IMR-90 (cell line): ENCODE results near the gene COG4. TPM values are rescaled to one million over a fixed set of nuclear protein-coding genes. Genes with fewer than 3 reads are reported as not detected.

Experiments
- ATAC-seq: fragments of 200-7000 bp; cut with Tn5 transposase; 2 replicates; pipeline ENCODE4 v1.9.1; 2020; ENCODE audit warnings: low read depth, mild to moderate bottlenecking, moderate library complexity
- BruUV-seq: library from RNA; stranded (reverse); fragments of 400-500 nt; replicated peaks from 2 replicates; lab custom pipeline; 2021; lab: Mats Ljungman, UMichigan
- CTCF ChIA-PET: fragments of 300-600 bp; formaldehyde crosslinking; extraction: SDS; loops from one replicate; lab custom pipeline; 2021; ENCODE audit warnings: antibody characterized with exemption; lab: Yijun Ruan, JAX
- POLR2A ChIA-PET: fragments of 300-600 bp; sonication (Branson Sonifier 250); formaldehyde crosslinking; loops from one replicate; lab custom pipeline; 2022; ENCODE audit warnings: antibody characterized with exemption; ENCODE audit not compliant: unreplicated experiment; lab: Charles Lee
- DNase-seq: peaks from one replicate; pipeline ENCODE4 v3.0.0; 2013
- H2AFZ ChIP-seq: replicated peaks from 2 replicates; pipeline ENCODE3; 2013; ENCODE audit warnings: low read length, mild to moderate bottlenecking; ENCODE audit not compliant: poor library complexity
- H2AK5ac ChIP-seq: 2 replicates; pipeline ENCODE4 v1.6.1; 2013; ENCODE audit warnings: low read depth, low read length, inconsistent platforms
- H2AK9ac ChIP-seq: replicated peaks from 2 replicates; pipeline ENCODE3; 2013; ENCODE audit warnings: mild to moderate bottlenecking, low read depth, low read length, moderate library complexity; ENCODE audit not compliant: poor library complexity
- H2BK120ac ChIP-seq: 2 replicates; pipeline ENCODE4 v1.6.1; 2013; ENCODE audit warnings: low read depth, low read length, inconsistent platforms
- H2BK15ac ChIP-seq: 3 replicates; pipeline ENCODE4 v1.6.1; 2013; ENCODE audit warnings: low read depth, low read length, inconsistent platforms
- H2BK20ac ChIP-seq: 2 replicates; pipeline ENCODE4 v1.6.1; 2013; ENCODE audit warnings: low read depth, mild to moderate bottlenecking, inconsistent platforms, low read length, moderate library complexity
- H2BK5ac ChIP-seq: 2 replicates; pipeline ENCODE4 v1.6.1; 2013; ENCODE audit warnings: mild to moderate bottlenecking, low read depth, low read length, inconsistent platforms; ENCODE audit not compliant: poor library complexity, severe bottlenecking
- H3K14ac ChIP-seq: replicated peaks from 2 replicates; pipeline ENCODE4 v1.6.1; 2013; ENCODE audit warnings: low read depth, low read length, inconsistent platforms
- H3K18ac ChIP-seq: 2 replicates; pipeline ENCODE4 v1.6.1; 2013; ENCODE audit warnings: low read depth, low read length, control low read depth
- H3K23ac ChIP-seq: 2 replicates; pipeline ENCODE4 v1.6.1; 2013; ENCODE audit warnings: low read depth, low read length, inconsistent platforms
- H3K27ac ChIP-seq: 2 replicates; pipeline ENCODE4 v1.5.1; 2013; ENCODE audit warnings: mild to moderate bottlenecking, control low read depth, low read length; ENCODE audit not compliant: insufficient read depth
- H3K27me3 ChIP-seq: 2 replicates; pipeline ENCODE4 v1.6.1; 2013; ENCODE audit warnings: low read length; ENCODE audit not compliant: control insufficient read depth, insufficient read depth
- H3K36me3 ChIP-seq: 2 replicates; pipeline ENCODE4 v1.6.1; 2013; ENCODE audit warnings: low read length, mixed read lengths; ENCODE audit not compliant: control insufficient read depth, insufficient read depth
- H3K4ac ChIP-seq: 2 replicates; pipeline ENCODE4 v1.6.1; 2013; ENCODE audit warnings: low read depth, low read length, inconsistent platforms
- H3K4me1 ChIP-seq: 2 replicates; pipeline ENCODE4 v1.6.1; 2013; ENCODE audit warnings: low read length, mixed read lengths; ENCODE audit not compliant: control insufficient read depth, insufficient read depth
- H3K4me2 ChIP-seq: 2 replicates; pipeline ENCODE4 v1.6.1; 2013; ENCODE audit warnings: low read depth, mild to moderate bottlenecking, control low read depth, low read length, moderate library complexity
- H3K4me3 ChIP-seq: 2 replicates; pipeline ENCODE4 v1.5.1; 2013; ENCODE audit warnings: low read depth, mild to moderate bottlenecking, control low read depth, low read length, moderate library complexity; ENCODE audit not compliant: insufficient read depth
- H3K56ac ChIP-seq: 2 replicates; pipeline ENCODE4 v1.6.1; 2013; ENCODE audit warnings: low read length, inconsistent platforms; ENCODE audit not compliant: insufficient read depth; ENCODE audit errors: extremely low read depth
- H3K79me1 ChIP-seq, 2 experiments: 2 replicates each; pipeline ENCODE4 v1.6.1; 2013; ENCODE audit warnings: low read length in 2 of 2, inconsistent platforms in 1 of 2, low read depth in 1 of 2
- H3K9ac ChIP-seq: 2 replicates; pipeline ENCODE4 v1.6.1; 2013; ENCODE audit warnings: low read depth, low read length, control low read depth
- H3K9me1 ChIP-seq: 2 replicates; pipeline ENCODE4 v1.6.1; 2013; ENCODE audit warnings: low read length, inconsistent platforms; ENCODE audit not compliant: insufficient read depth
- H3K9me3 ChIP-seq: 2 replicates; pipeline ENCODE4 v1.6.1; 2013; ENCODE audit warnings: low read length; ENCODE audit not compliant: control insufficient read depth, insufficient read depth
- H4K20me1 ChIP-seq: 2 replicates; pipeline ENCODE4 v1.6.1; 2013; ENCODE audit warnings: low read length, inconsistent platforms; ENCODE audit not compliant: insufficient read depth
- H4K5ac ChIP-seq: 2 replicates; pipeline ENCODE4 v1.6.1; 2013; ENCODE audit warnings: mild to moderate bottlenecking, low read depth, low read length, control low read depth
- H4K8ac ChIP-seq, 2 experiments: 2 replicates each; pipeline ENCODE4 v1.6.1; 2013; ENCODE audit warnings: low read depth in 2 of 2, low read length in 2 of 2, control low read depth in 1 of 2, inconsistent platforms in 1 of 2
- H4K91ac ChIP-seq: 2 replicates; pipeline ENCODE4 v1.6.1; 2013; ENCODE audit warnings: low read depth, low read length, inconsistent platforms; ENCODE audit not compliant: insufficient read depth
- CEBPB ChIP-seq: IDR thresholded peaks from 2 replicates; pipeline ENCODE4 v1.6.1; 2012; ENCODE audit warnings: low read depth, low read length, improper control_type of control experiment
- USF2 ChIP-seq: fragments of 150-350 bp; IDR thresholded peaks from 2 replicates; pipeline ENCODE4 v1.6.1; 2017; ENCODE audit warnings: mild to moderate bottlenecking, antibody characterized with exemption, low read length, low read depth
- WGBS, 2 experiments: methylation state at CpG; one replicate each; pipeline versions ENCODE4 v1.1.5 to v1.1.7; 2013; ENCODE audit warnings: missing lambda C conversion rate in 2 of 2; ENCODE audit not compliant: insufficient read length in 1 of 2; ENCODE audit errors: extremely low coverage in 2 of 2; 5-methylcytosine and 5-hydroxymethylcytosine counted together
- dilution Hi-C: fragments of 300-500 bp; cut with HindIII; formaldehyde crosslinking; loops from one replicate; pipeline ENCODE4 v1.14.3; 2018; ENCODE audit warnings: low sequenced_read_pairs; ENCODE audit not compliant: unreplicated experiment
- in situ Hi-C: fragments of 300-500 bp; cut with MboI; formaldehyde crosslinking; loops from 3 replicates; pipeline ENCODE4 v1.14.3; 2019; ENCODE audit warnings: low sequenced_read_pairs, inconsistent platforms, mixed read lengths
- intact Hi-C: fragments of 100-400 bp; cut with micrococcal nuclease; formaldehyde crosslinking; loops from 2 replicates; pipeline ENCODE4 v1.10.0; 2022
- polyA plus RNA-seq, 3 experiments: library from polyadenylated mRNA; depleted of rRNA; stranded (reverse); fragments of >200 nt; gene quantifications; 2 replicates each; pipeline ENCODE4 v1.2.3, GENCODE V29; 2012; ENCODE audit warnings: low replicate concordance in 1 of 3
- total RNA-seq: library from RNA; depleted of rRNA; stranded (reverse); fragments of >200 nt; gene quantifications from 2 replicates; pipeline ENCODE4 v1.2.3, GENCODE V29; 2012

COG4 gene
- total and polyA plus RNA-seq, 2 of the 4 experiments (the other 2 are of a cell fraction), result 47.5 to 96.1 TPM

GRCh38 chr16:70432356-70432722 is 91.0 kb downstream of the COG4 start:
- Histone ChIP-seq H3K9ac (no peak overlapping the region), H4K20me1 (peaks cover 63% of the 10 kb centered on the region), H3K4me2 (no peak overlapping the region; the same call in 1 of the 2 replicates), H3K14ac (peak overlapping the region; percentile 42; the same call in 1 of the 2 replicates), H2BK15ac (no peak overlapping the region), H3K79me1 (peaks cover 24 to 85% of the 10 kb centered on the region in 2 experiments), H2AFZ (no peak overlapping the region), H2AK5ac (peak overlapping the region; percentile 32), H2AK9ac (no peak overlapping the region), H3K4ac (peak overlapping the region; percentile 8; the same call in 1 of the 2 replicates), H3K4me1 (peaks cover 50% of the 10 kb centered on the region), H2BK120ac (peak overlapping the region; percentile 16; the same call in 1 of the 2 replicates), H3K23ac (no peak overlapping the region), H4K8ac (no peak overlapping the region), H4K5ac (no peak overlapping the region), H3K56ac (no peak overlapping the region), H3K9me3 (no peaks in the 10 kb centered on the region), H3K4me3 (no peak overlapping the region), H2BK5ac (no peak overlapping the region), H3K9me1 (peaks cover 54% of the 10 kb centered on the region), H3K27ac (no peak overlapping the region), H3K27me3 (no peaks in the 10 kb centered on the region), H4K91ac (0 out of 2 replicates have a peak overlapping the region, but pooled peaks have one; percentile 1), H3K36me3 (peaks cover 4% of the 10 kb centered on the region; the same call in 1 of the 2 replicates), H2BK20ac (peak overlapping the region; percentile 40; the same call in 1 of the 2 replicates), H3K18ac (no peak overlapping the region)
- ChIA-PET CTCF (interaction anchor here (0.5 to 0.9 kb wide), 3 partner anchors 22 to 201 kb away, joined by 3 read pairs; partner anchors contain the start of gene FCSK), POLR2A (interaction anchor here (1.5 kb wide), 1 partner anchor 51 kb away, joined by 4 read pairs; no protein-coding TSS in a partner anchor)
- intact Hi-C loops (no loop called here), dilution Hi-C loops (no loop called here), in situ Hi-C loops (no loop called here)
- TF ChIP-seq CEBPB (peak; percentile 45), USF2 (no peak)
- BruUV-seq, result no TSS peak
- ATAC-seq, result no peak
- no peak for DNase-seq
- no CpG with 5 or more reads among the region's 3 CpGs for WGBS, 2 experiments
